Kidney (tissue), 14 donors: ENCODE measurements around the gene KIAA1614. TPM values are rescaled to one million over a fixed set of nuclear protein-coding genes. Genes with fewer than 3 reads are reported as not detected.

ENCODE experiments used
- DNase-seq, 5 donors: peaks; one replicate each; pipeline ENCODE4 v3.0.0-alpha.2; 2013 to 2020
- FAIRE-seq: peaks from 2 replicates; lab custom pipeline; 2012; peaks lifted over from hg19 to GRCh38; lab: Jason Lieb, UNC
- H3K27ac ChIP-seq, 2 donors: one replicate each; pipeline ENCODE4 v1.7.0; 2013; ENCODE audit warnings: low read depth in 2 of 2, low read length in 2 of 2, inconsistent platforms in 1 of 2
- H3K27me3 ChIP-seq: one replicate; pipeline ENCODE4 v1.7.1; 2013; ENCODE audit warnings: low read length, inconsistent platforms; ENCODE audit not compliant: control insufficient read depth, insufficient read depth
- H3K36me3 ChIP-seq, 3 donors: one replicate each; pipeline versions ENCODE4 v1.7.0 to v1.7.1; 2013; ENCODE audit warnings: low read length in 3 of 3, control low read depth in 1 of 3, inconsistent platforms in 1 of 3; ENCODE audit not compliant: insufficient read depth in 3 of 3, control insufficient read depth in 2 of 3
- H3K4me1 ChIP-seq, 3 donors: one replicate each; pipeline versions ENCODE4 v1.7.0 to v1.7.1; 2013; ENCODE audit warnings: low read length in 3 of 3, inconsistent platforms in 1 of 3, low read depth in 1 of 3; ENCODE audit not compliant: control insufficient read depth in 2 of 3, insufficient read depth in 2 of 3
- H3K4me3 ChIP-seq, 3 donors: one replicate each; pipeline versions ENCODE4 v1.7.0 to v1.8.1; 2013; ENCODE audit warnings: low read length in 3 of 3, control low read depth in 1 of 3, inconsistent platforms in 1 of 3
- H3K9ac ChIP-seq, 3 donors: one replicate each; pipeline versions ENCODE4 v1.7.0 to v1.7.1; 2013; ENCODE audit warnings: low read length in 3 of 3, control low read depth in 1 of 3, inconsistent platforms in 1 of 3
- H3K9me3 ChIP-seq, 3 donors: one replicate each; pipeline versions ENCODE4 v1.7.0 to v1.7.1; 2013; ENCODE audit warnings: low read length in 3 of 3, control low read depth in 1 of 3, inconsistent platforms in 1 of 3; ENCODE audit not compliant: control insufficient read depth in 2 of 3, insufficient read depth in 1 of 3
- intact Hi-C: fragments of 100-400 bp; cut with DNase I; formaldehyde crosslinking; loops from one replicate; pipeline ENCODE4 v1.11.1; 2022
- polyA plus RNA-seq: library from polyadenylated mRNA; stranded (reverse); fragments of 350-450 nt; fragmentation: Illumina TruSeq; extraction: RNeasy Lipid Tissue Mini Kit (QIAGEN cat#74804); gene quantifications from one replicate; pipeline ENCODE4 v1.2.3, GENCODE V29; 2014; ENCODE audit warnings: low read depth, low replicate concordance; ENCODE audit not compliant: insufficient read depth
- total RNA-seq: library from RNA; stranded (reverse); fragmentation: NEBNext Ultra II Directional; extraction: Animal tissue kit (Norgen Biotek cat#: 25700); gene quantifications from one replicate; pipeline ENCODE4 v1.2.1, GENCODE V29; 2021
- TF ChIP-seq, protein P1 (sequence below): IDR thresholded peaks from 3 replicates; pipeline ENCODE4 v1.5.1; 2012; ENCODE audit warnings: mild to moderate bottlenecking, moderate library complexity, borderline replicate concordance; ENCODE audit not compliant: insufficient read depth; ENCODE audit errors: extremely low read depth
- donor health status: control.
- donor health status: control.
- donor health status: control.
- donor health status: control.
- donor health status: control.
- donor health status: DM: yes; HTN: yes; CAD: no.
- donor health status: Normal renal cell carcinoma (clear cell type).

KIAA1614 gene
- total and polyA plus RNA-seq, 2 donors from 2014 or later: 5.4 to 12.3 TPM

DNA sequence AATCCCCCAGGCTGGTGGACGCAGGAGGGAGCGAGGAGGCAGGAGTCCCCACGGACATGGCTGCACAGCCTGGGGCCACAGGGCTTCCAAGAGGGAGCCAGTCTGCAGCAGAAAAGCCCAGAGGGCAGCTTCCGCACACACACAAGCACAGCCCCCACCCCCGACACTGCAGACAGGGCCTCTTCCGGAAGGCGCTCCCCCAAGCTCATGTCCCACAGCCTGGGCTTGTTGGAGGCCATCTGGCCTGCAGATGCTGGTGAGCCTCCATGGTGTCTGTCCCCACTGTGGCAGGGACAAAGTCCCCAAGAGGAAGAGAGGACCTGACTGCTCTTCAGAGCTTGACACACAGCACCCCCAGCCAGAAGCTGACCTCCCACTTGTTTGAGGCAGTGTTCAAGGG lies 13.4 kb upstream of the KIAA1614 start:
- H3K4me3 ChIP-seq: no peak overlapping the region
- no peak overlapping the region for H3K27ac ChIP-seq
- TF ChIP-seq, protein P1, sequence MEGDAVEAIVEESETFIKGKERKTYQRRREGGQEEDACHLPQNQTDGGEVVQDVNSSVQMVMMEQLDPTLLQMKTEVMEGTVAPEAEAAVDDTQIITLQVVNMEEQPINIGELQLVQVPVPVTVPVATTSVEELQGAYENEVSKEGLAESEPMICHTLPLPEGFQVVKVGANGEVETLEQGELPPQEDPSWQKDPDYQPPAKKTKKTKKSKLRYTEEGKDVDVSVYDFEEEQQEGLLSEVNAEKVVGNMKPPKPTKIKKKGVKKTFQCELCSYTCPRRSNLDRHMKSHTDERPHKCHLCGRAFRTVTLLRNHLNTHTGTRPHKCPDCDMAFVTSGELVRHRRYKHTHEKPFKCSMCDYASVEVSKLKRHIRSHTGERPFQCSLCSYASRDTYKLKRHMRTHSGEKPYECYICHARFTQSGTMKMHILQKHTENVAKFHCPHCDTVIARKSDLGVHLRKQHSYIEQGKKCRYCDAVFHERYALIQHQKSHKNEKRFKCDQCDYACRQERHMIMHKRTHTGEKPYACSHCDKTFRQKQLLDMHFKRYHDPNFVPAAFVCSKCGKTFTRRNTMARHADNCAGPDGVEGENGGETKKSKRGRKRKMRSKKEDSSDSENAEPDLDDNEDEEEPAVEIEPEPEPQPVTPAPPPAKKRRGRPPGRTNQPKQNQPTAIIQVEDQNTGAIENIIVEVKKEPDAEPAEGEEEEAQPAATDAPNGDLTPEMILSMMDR: no peak
- H3K4me1 ChIP-seq: no peaks in the 10 kb centered on the region
- FAIRE-seq: no peak
- no peaks in the 10 kb centered on the region for H3K9me3 ChIP-seq
- H3K27me3 ChIP-seq: no peaks in the 10 kb centered on the region
- DNase-seq: no peak
- H3K9ac ChIP-seq: no peak overlapping the region
- intact Hi-C loops: no loop called here
- H3K36me3 ChIP-seq: no peaks in the 10 kb centered on the region

DNA sequence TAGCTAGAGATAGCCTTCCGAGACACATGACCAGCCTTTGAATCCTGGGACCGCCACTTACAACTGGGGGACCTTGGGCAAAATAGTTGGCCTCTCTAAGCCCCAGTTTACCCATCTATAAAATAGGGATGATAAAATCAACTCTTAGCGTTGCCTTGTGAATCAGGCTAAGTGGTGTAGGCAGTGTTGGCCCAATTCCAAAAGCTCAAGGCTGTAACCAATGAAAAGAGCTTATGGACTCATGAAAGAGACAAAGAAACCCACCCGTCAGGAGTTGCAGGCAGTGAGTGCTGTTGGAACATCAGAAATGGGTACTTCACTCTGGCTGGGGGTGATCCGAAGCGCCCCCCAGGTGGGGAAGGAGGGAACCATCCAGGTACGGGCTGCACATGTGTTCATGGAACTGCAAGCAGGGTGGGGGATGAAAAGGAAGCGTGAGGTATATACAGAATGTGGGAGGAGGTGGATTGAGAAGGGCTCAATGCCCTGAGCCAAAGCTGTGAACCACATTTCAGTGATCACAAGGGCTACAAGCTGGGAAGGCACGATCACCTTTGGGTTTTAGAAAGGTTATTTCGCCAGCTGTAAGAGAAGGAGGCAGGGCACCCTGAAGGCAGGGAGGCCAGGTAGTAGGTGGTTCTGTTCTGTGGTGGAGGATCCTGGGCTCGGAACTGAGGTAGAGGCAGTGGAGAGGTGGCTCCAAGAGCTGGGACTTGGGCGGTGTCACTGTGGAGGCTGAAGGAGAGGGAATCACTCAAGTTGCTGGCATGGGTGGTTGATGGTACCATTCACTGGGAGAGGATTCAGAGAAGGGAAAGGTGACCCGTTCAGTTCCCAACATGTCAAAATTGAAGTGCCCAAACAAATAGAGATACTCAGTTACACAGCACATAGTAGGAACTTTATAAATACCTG lies 11.4 kb upstream of the KIAA1614 start:
- no peaks in the 10 kb centered on the region for H3K4me1 ChIP-seq
- no peaks in the 10 kb centered on the region for H3K27me3 ChIP-seq
- DNase-seq (no peak), FAIRE-seq (no peak)
- H3K9ac ChIP-seq: no peak overlapping the region
- TF ChIP-seq, protein P1: no peak
- H3K36me3 ChIP-seq: no peaks in the 10 kb centered on the region
- H3K9me3 ChIP-seq: no peaks in the 10 kb centered on the region
- intact Hi-C loops: no loop called here
- no peak overlapping the region for H3K27ac ChIP-seq
- H3K4me3 ChIP-seq: no peak overlapping the region

DNA sequence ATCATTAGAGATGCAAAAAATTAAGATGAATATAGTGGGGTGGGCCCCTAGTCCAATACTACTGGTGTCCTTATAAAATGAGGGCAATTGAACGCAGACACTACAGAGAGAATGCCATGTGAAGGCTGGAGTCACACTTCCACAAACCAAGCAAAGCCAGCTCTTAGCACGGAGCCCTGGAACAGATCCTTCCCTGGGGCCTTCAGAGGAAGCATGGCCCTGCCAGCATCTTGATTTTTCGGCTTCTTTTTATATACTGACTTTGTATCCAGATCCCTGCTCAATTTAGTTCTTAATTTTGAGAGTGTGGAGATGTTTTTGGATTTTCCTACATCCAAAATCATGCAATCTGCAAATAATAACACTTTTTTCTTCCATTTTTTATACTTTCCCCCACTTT lies 10.2 kb upstream of the KIAA1614 start:
- no peak for DNase-seq
- Histone ChIP-seq H3K4me3 (no peak overlapping the region), H3K27ac (no peak overlapping the region), H3K36me3 (no peaks in the 10 kb centered on the region), H3K9me3 (no peaks in the 10 kb centered on the region), H3K4me1 (no peaks in the 10 kb centered on the region), H3K27me3 (no peaks in the 10 kb centered on the region), H3K9ac (no peak overlapping the region)
- intact Hi-C loops: no loop called here
- no peak for FAIRE-seq
- TF ChIP-seq, protein P1: no peak
